ENCODE results near the gene SPTBN4.
"Not testable (repeated sequence)": the region's sequence is repeated elsewhere in the genome, so short reads cannot be mapped to it uniquely, and the experiment has no call there.

Gene SPTBN4

DNA sequence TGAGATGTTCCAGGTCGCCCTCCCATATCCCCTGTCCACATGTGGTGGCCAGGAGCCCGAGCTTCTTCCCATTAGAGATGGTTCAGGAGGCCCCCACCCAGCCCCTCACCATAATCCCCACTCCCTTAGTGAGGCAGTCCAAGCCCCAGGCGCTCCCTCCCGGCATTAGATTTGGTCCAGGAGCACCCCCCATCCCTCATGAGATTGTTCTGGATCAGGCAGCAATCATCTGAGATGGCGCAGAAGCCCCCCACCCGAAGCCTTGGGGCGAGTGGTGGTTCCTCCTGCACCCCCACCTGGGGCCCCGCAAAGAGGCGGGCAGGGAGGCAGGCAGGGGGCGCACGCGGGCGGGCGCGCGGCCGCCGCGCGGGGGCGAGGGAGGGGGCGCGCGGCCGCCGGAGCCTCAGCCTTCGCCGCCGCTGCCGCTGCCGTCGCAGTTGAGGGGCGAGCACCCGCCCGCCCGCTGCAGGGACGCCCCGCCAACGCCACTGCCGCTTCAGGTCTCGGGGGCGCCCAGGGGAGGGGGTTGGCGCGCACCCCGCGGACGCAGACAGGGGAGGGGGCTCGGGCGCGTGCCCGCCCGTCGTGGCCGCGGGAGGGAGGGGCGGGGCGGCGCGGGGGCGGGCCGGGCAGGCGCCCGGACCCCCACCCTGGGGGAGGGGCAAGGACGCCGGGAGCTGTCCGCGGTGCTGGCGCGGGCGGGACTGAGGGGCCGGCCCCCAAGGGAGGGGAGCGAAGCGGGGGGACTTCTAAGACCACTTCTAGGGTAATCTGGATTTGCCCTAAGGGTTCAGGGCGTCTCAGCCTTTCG lies 63.5 kb downstream of the SPTBN4 start:
- no peak for DNase-seq (ENCODE audit: low spot score)

DNA sequence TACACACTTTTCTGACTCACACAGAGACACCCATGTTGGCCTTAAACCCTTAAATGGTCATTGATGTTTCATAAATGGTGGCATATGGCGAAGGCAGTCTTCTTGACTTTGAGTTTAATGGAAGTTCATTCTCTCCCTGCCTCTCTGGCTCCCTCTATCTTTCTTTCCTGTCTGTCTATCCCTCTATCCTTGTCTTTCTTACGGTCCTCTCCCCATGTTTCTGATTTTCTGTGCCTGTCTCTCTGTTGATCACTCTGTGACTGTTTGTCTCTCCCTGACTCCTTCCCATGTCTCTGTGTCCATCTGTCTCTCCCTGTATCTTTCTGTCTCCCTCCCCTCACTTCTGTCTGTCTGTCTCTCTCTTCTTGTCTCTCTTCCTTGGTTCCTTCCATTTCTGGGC lies 66.7 kb downstream of the SPTBN4 start:
- no peak for DNase-seq (ENCODE audit: low spot score)

DNA sequence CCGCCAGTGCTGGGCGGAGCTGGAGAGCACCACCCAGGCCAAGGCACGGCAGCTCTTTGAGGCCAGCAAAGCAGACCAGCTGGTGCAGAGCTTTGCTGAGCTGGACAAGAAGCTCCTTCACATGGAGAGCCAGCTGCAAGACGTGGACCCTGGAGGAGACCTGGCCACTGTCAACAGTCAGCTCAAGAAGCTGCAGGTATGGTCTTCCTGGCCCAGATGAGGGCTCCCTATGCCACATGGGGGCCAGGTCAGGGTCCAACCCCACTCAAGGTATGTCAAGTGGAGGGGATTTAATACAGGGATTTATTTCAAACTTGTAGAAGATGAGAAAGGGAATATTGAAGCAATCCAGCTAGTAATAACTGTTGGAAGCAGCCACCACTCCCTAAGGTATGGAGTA lies 67.3 kb downstream of the SPTBN4 start:
- no peak for DNase-seq (ENCODE audit: low spot score)

DNA sequence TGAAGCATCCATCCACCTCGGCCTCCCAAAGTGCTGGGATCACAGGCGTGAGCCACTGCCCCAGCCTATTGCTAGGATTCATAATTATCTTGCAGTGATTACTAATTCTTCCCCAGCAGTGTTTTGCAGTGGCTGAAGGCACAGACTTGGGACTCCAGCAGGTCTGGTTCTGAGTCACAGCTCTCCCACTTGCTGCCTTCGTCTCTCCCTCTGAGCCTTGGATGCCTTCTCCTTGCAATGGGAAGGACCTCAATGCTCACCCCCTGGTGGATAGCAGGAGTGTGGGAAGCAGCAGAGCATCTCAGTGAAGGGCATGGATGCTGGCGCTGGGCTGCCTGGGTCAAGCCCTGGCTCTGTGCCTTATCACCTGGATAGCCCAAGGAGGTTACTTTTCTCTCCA lies 72.3 kb downstream of the SPTBN4 start:
- DNase-seq (ENCODE audit: low spot score), result no peak

DNA sequence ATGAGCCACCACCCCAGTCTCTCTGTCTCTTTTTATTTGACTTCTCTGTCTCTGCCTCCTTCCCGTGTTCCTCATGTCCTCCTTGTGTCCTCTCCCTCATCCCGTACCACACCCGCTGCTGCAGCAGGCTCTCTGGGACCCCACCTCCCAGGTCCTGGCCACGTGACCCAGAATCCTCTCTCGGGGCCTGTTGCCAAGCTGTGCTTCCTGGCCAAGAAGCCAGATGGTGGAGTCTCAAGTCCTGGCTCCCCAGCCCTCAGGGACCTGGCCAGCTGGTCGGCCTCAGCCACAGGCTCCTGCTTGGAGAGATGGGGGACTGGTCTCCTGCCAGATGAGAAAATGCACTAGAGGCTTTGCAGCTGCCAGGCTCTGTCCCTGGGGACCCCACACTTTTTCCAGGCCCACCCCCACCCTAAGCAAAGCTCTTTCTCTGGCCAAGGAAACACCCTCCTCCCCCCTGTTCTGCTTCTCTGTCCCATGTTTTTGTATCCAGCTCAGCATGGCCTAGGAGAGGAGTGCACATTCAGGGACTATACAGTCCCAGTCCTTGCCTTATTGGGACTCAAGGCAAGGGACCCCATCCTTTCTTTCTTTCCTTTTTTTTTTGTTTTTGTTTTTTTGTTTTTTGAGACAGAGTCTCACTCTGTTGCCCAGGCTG lies 75.5 kb downstream of the SPTBN4 start:
- DNase-seq (ENCODE audit: low spot score), result no peak

DNA sequence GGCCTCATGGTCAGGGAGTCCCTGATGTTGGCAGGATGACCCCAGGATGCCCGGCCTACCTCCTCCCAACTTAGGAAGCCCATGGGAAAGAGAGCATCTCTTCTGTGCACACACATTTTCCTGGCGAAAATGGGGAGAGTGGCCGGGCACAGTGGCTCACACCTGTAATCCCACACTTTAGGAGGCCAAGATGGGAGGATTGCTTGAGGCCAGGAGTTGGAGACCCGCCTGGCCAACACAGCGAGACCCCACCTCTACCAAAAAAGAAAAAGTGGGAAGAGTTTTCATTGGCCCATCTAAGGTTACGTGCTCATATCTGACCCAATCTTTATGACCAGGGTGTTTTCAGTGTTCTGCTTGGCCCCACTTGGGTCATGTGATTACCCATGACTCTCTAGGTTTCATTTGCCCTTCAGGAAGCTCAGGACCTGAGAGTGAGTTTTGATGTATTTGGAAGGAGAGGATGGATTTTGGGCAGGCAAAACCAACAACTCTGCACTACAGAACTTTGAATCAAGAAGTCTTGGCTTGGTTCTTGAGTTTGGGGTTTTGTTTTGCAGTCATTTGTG lies 76.3 kb downstream of the SPTBN4 start:
- DNase-seq (ENCODE audit: low spot score), result no peak

DNA sequence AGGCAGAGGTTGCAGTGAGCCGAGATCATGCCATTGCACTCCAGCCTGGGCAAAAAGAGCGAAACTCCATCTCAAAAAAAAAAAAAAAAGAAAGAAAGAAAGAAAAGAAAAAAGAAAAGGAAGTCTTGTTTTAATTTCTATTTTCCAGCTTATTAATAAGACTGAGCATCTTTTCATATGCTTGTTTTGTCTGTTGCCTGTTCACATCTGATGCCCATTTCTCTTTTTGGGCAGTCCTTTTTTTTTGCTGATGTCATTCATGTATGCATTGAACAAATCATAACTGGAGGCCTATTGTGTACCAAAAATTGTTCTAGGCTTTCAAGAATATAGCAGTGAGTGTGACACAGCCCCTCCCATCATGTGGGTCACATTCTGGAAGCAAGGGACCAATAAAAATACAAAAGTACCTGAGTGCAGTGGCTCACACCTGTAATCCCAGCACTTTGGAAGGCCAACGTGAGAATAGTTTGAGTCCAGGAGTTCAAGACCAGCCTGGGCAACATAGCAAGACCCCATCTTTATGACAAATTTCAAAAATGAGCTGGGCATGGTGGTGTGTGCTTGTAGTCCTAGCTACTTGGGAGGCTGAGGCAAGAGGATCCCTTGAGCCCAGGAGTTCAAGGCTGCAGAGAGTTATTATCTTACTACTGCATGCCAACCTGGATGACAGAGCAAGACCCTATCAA lies 79.5 kb downstream of the SPTBN4 start:
- not testable (repeated sequence) for DNase-seq (ENCODE audit: low spot score)

DNA sequence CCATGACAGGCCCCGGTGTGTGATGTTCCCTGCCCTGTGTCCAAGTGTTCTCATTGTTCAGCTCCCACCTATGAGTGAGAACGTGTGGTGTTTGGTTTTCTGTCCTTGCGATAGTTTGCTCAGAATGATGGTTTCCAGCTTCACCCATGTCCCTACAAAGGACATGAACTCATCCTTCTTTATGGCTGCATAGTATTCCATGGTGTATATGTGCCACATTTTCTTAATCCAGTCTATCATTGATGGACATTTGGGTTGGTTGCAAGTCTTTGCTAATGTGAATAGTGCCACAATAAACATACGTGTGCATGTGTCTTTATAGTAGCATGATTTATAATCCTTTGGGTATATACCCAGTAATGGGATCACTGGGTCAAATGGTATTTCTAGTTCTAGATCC lies 80.4 kb downstream of the SPTBN4 start:
- DNase-seq (ENCODE audit: low spot score), result not testable (repeated sequence)

DNA sequence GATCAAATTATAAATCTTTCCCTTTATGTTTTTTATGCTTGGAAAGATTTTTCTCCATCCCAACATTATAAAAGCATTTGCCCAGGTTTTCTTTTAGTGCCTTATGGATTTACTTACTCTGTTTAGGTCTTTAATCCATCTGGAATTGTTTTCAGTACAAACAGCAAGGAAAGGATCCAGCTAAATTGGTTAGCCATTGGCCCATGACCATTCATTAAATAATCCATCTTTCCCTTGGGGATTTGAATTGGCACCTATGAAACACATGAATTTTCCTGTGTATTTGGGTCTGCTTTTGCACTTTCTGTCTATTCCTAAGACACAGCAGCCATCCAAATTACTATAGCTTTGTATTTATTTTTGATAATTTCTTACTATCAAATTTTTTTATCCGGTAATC lies 81.0 kb downstream of the SPTBN4 start:
- no peak for DNase-seq (ENCODE audit: low spot score)

DNA sequence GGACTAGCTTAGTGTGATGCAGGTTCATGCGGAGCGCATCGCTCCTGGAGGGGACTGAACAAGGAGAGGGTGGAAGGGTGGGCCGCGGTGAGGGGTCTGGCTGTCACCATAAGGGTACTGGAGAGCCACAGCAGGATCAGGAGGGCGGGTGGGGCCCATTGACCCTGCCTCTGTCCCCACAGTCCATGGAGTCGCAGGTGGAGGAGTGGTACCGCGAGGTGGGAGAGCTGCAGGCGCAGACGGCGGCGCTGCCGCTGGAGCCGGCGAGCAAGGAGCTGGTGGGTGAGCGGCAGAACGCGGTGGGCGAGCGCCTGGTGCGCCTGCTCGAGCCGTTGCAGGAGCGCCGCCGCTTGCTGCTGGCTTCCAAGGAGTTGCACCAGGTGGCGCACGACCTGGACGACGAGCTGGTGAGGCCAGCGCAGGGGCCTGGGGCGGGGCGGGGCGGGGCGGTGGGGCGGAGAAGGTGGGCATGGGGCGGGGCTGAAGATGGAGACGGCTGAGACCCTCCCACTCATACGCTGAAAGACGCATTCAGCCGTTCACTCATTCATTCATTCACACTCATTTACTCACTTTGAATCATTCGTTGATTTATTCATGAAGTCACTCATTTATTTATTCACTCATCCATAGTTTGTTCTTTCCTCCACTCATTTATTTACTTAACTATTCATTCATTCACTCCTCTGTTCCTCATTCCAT lies 82.4 kb downstream of the SPTBN4 start:
- DNase-seq (ENCODE audit: low spot score), result peak; percentile 62

DNA sequence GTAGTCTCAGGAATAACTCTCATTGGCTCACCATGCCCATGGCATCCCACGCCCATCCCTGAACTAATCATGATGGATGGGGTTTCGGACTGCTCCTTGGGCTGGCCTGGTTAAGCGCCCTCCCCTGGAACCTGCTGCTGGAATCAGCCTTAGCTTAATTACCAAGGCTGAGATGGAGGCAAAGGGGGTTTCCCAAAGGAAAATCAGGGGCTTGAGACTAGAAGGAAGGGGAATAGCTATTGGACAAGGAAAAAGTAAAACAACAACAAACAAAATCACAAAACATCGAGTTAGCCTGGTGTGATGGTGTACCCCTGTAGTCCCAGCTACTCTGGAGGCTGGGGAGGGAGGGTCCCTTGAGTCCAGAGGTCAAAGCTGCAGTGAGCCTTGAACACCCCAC lies 84.2 kb downstream of the SPTBN4 start:
- DNase-seq (ENCODE audit: low spot score), result no peak

DNA sequence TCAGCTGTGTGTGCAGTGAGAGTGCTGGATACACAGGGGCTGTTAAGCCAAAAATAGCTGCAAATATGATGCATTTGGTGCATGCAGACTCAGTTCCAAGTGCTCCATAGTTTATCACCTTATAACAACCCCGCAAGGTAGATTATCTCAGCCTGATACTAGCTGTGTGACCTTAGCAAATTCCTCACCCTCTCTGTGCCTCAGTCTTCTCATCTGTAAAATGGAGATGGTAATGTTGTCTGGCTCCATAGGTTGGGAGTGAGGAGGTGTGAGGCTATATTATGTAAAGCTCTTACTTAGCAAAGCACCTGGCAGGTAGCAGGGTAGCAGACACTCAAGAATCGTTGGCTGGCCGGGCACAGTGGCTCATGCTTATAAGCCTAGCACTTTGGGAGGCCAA lies 86.0 kb downstream of the SPTBN4 start:
- no peak for DNase-seq (ENCODE audit: low spot score)

DNA sequence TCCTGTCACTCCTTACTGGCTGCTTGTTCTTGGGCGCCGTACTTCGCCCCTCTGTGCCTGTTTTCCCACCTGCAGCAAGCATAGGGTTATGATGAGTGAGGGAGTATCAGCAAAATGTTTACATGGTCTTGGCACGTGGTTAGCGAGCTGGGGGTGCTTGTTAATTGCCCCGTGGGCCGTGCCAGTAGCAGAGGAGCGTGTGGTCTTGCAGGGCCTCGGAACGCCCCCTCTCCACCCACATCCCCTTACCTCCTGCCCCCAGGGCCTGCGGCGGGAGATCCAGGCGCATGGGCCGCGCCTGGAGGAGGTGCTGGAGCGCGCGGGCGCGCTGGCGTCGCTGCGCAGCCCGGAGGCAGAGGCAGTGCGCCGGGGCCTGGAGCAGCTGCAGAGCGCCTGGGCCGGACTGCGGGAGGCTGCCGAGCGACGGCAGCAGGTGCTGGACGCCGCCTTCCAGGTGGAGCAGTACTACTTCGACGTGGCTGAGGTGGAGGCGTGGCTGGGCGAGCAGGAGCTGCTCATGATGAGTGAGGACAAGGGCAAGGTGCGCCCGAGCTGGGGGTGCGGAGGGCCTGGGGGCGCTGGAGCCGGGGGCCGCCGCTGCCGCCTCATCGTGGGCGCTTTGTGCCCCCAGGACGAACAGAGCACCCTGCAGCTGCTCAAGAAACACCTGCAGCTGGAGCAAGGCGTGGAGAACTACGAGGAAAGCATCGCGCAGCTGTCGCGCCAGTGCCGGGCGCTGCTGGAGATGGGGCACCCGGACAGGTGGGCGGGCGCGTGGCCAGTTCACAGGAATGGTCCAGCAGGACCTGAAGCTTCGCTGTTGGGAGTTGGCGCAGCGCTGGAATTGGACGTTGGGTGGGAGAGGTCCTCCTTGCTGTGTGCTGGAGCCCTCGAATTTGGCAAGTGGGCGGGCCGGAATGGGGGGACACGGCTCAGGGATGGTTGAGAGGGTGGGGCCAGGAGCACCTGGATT lies 87.4 kb downstream of the SPTBN4 start:
- DNase-seq (ENCODE audit: low spot score), result no peak

DNA sequence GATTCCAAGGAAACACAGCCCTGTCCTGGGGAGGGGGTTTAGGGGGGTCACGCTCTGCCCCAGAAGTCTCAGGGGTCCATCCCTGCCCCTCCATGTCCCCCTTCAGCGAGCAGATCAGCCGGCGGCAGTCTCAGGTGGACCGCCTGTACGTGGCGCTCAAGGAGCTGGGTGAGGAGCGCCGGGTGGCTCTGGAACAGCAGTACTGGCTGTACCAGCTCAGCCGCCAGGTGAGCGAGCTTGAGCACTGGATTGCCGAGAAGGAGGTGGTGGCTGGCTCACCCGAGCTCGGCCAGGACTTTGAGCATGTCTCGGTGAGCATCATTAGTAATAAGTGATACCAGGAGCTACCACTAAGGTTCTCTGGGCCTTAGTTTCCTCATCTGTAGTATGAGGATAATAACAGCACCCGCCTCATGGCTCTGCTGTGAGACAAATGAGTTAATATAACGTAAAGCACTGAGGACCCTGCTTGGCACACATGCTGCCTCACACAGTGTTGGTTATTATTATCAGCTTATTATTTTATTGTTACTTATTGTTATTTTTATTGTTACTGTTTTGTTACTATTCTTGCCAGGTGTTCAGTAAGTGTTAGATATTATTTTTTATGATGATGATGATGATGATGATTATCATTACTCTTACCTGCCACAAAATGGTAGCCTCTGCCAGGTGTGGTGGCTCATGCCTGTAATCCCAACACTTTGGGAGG lies 89.3 kb downstream of the SPTBN4 start:
- no peak for DNase-seq (ENCODE audit: low spot score)

DNA sequence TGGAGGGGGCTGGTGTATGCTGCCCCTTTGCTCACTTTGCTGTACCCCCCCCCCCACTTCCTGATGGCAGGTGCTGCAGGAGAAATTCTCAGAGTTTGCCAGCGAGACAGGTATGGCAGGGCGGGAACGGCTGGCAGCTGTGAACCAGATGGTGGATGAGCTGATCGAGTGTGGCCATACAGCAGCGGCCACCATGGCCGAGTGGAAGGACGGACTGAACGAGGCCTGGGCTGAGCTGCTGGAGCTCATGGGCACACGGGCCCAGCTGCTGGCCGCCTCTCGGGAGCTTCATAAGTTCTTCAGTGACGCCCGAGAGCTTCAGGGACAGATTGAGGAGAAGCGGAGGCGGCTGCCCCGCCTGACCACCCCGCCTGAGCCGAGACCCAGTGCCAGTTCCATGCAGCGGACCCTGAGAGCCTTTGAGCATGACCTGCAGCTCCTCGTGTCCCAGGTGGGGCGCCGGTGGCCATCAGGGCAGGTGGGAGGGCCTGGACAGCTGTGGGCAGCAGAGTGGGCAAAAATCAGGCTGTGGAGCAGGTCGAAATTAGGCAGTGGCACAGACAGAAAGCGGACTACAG lies 90.2 kb downstream of the SPTBN4 start:
- no peak for DNase-seq (ENCODE audit: low spot score)

DNA sequence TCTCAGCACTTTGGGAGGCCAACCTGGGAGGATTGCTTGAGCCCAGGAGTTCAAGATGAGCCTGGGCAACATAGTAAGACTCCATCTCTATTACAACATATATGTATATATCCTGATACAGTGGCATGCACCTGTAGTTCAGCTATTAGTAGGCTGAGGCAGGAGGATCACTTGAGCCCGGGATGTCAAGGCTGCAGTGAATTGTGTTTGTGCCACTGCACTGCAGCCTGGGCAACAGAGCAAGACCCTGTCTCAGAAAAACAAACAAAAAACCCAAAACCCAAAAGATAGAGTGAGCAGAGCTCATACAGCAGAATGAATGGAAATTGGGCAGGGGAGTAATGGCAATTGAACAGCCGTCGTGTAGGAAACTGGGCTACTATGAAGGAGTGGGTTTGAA lies 92.6 kb downstream of the SPTBN4 start:
- no peak for DNase-seq (ENCODE audit: low spot score)

DNA sequence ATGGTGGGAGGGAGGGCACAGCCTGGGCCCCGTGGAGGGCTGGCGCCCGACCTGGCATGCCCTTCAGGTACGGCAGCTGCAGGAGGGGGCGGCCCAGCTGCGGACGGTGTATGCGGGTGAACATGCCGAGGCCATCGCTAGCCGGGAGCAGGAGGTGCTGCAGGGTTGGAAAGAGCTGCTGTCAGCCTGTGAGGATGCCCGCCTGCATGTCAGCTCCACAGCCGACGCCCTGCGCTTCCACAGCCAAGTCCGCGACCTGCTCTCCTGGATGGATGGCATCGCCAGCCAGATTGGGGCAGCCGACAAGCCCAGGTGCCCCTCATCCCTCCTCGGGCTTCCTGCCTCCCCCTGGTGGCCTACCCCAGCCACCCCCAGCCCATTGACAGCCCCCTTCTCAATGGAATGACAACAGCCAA lies 93.3 kb downstream of the SPTBN4 start:
- no peak for DNase-seq (ENCODE audit: low spot score)

DNA sequence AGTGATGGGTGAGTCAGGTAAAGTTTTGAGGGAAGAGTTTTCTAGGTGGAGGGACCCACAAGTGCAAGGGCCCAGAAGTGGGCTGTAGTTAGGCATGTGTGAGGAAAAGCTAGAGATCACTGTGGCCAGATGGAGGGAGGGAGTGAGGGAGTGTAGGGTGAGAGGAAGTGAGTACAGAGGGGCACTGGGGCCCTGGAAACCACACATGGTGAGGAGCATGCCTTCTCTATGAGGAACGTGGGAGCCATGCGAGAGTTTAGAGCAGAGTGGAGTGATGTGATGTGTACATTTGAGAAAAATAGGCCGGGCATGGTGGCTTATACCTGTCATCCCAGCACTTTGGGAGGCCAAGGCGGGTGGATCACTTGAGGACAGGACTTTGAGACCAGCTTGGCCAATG lies 95.1 kb downstream of the SPTBN4 start:
- DNase-seq (ENCODE audit: low spot score), result no peak

DNA sequence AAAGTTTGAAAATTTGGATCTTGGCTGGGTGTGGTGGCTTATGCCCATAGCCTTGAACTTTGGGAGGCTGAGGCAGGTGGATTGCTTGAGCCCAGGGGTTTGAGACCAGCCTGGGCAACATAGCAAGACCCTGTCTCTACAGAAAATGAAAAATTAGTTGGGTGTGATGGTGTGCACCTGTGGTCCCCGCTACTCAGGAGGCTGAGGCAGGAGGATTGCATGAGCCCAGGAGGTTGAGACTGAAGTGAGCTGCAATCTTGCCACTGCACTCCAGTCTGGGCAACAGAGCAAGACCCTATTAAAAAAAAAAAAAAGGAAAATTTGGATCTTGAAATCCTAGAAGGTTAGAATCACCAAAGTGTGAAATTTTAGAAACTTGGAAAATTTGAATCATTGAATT lies 97.7 kb downstream of the SPTBN4 start:
- not testable (repeated sequence) for DNase-seq (ENCODE audit: low spot score)

DNA sequence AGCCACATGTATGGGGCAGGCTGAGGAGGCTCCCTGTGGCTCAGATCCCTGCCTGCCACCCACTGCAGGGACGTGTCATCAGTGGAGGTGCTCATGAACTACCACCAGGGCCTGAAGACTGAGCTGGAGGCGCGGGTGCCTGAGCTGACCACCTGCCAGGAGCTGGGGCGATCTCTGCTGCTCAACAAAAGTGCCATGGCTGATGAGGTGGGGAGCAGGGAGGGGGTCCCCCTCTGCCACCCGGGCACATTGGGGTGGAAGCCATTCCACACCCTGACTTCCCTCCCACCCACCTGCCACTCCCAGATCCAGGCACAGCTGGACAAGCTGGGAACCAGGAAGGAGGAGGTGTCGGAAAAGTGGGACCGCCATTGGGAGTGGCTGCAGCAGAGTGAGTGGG lies 98.6 kb downstream of the SPTBN4 start:
- DNase-seq (ENCODE audit: low spot score), result no peak

All from CD4-positive, alpha-beta T cell treated with Interleukin-6 at 100 ng/mL for 8 hours (primary cell).